ENCODE data around the gene SLC18A2. TPM values are rescaled to one million over a fixed set of nuclear protein-coding genes. Genes with fewer than 3 reads are reported as not detected.

The SLC18A2 gene
- total and polyA plus RNA-seq, 2 of the 8 experiments (the other 6 are each of a cell fraction or from before 2014, with no cell fraction given): 6.5 to 7.0 TPM

GRCh38 chr10:117221156-117221711 is 19.7 kb upstream of the SLC18A2 start (continued):
- no peak for TF ChIP-seq CTBP2 (IDR thresholded peaks at IDR 0.05; ENCODE audit: borderline replicate concordance, insufficient read depth, insufficient read length, low read length)
